WTC11 (cell line): ENCODE data around the gene SINHCAF. TPM values are rescaled to one million over a fixed set of nuclear protein-coding genes. Genes with fewer than 3 reads are reported as not detected.

Experiments
- ATAC-seq: fragments of 200-7000 bp; cut with Tn5 transposase; 2 replicates; pipeline ENCODE4 v1.10.0; 2021; ENCODE audit warnings: mild to moderate bottlenecking, moderate library complexity
- CTCF ChIA-PET: fragments of 300-600 bp; sonication (Branson Sonifier 250); formaldehyde crosslinking; loops from one replicate; lab custom pipeline; 2021; ENCODE audit warnings: antibody characterized with exemption; lab: Charles Lee
- POLR2A ChIA-PET: fragments of 350-600 bp; sonication (Branson Sonifier 250); formaldehyde crosslinking; loops from one replicate; lab custom pipeline; 2021; ENCODE audit warnings: antibody characterized with exemption; lab: Charles Lee
- DNase-seq: peaks from one replicate; pipeline ENCODE4 v3.0.0; 2021; ENCODE audit warnings: low spot score
- H3K27ac Mint-ChIP-seq: 2 replicates; pipeline ENCODE4 v1.8.0; 2021; ENCODE audit warnings: mixed read lengths
- H3K27me3 Mint-ChIP-seq: 2 replicates; pipeline ENCODE4 v1.8.0; 2021; ENCODE audit warnings: low read depth, mild to moderate bottlenecking, moderate library complexity, mixed read lengths
- H3K36me3 Mint-ChIP-seq: 2 replicates; pipeline ENCODE4 v1.8.0; 2021; ENCODE audit warnings: mixed read lengths
- H3K4me1 Mint-ChIP-seq: 2 replicates; pipeline ENCODE4 v1.8.0; 2022; ENCODE audit warnings: mixed read lengths
- H3K4me3 Mint-ChIP-seq: 2 replicates; pipeline ENCODE4 v1.8.0; 2021; ENCODE audit warnings: mild to moderate bottlenecking, moderate library complexity, mixed read lengths
- H3K9me3 Mint-ChIP-seq: 2 replicates; pipeline ENCODE4 v1.8.0; 2021; ENCODE audit warnings: mixed read lengths
- ATF1 ChIP-seq: sonication (generic); formaldehyde crosslinking; IDR thresholded peaks from 2 replicates; pipeline ENCODE4 v1.8.1; 2023; ENCODE audit warnings: mild to moderate bottlenecking, moderate library complexity, missing genetic modification reagents
- CBFB ChIP-seq: sonication (generic); formaldehyde crosslinking; IDR thresholded peaks from 2 replicates; pipeline ENCODE4 v1.8.1; 2022; ENCODE audit warnings: mild to moderate bottlenecking, low read depth, missing genetic modification reagents
- FOXK1 ChIP-seq: sonication (generic); formaldehyde crosslinking; IDR thresholded peaks from 2 replicates; pipeline ENCODE4 v1.8.0; 2022; ENCODE audit warnings: mild to moderate bottlenecking, moderate library complexity, missing genetic modification reagents
- GABPB1 ChIP-seq: sonication (generic); formaldehyde crosslinking; IDR thresholded peaks from 2 replicates; pipeline ENCODE4 v1.8.1; 2023; ENCODE audit warnings: mild to moderate bottlenecking, missing genetic modification reagents
- HMGA2 ChIP-seq: fragments of 250-450 bp; sonication (Bioruptor Pico); IDR thresholded peaks from 2 replicates; pipeline ENCODE4 v1.4.0; 2021; ENCODE audit warnings: mild to moderate bottlenecking, moderate library complexity
- JUN ChIP-seq: sonication (generic); formaldehyde crosslinking; IDR thresholded peaks from 2 replicates; pipeline ENCODE4 v1.8.0; 2023; ENCODE audit warnings: mild to moderate bottlenecking, missing genetic modification reagents
- MYBL2 ChIP-seq: sonication (generic); formaldehyde crosslinking; IDR thresholded peaks from 2 replicates; pipeline ENCODE4 v1.8.1; 2023; ENCODE audit warnings: mild to moderate bottlenecking, moderate library complexity, missing genetic modification reagents
- NR2C2 ChIP-seq: sonication (generic); formaldehyde crosslinking; IDR thresholded peaks from 2 replicates; pipeline ENCODE4 v1.8.0; 2022; ENCODE audit warnings: mild to moderate bottlenecking, missing genetic modification reagents
- OVOL2 ChIP-seq: fragments of 250-450 bp; sonication (Bioruptor Pico); IDR thresholded peaks from 2 replicates; pipeline ENCODE4 v1.9.0; 2021; ENCODE audit warnings: mild to moderate bottlenecking, borderline replicate concordance
- ZNF138 ChIP-seq: sonication (generic); formaldehyde crosslinking; conservative IDR thresholded peaks from 2 replicates; pipeline ENCODE4 v1.8.1; 2022; ENCODE audit warnings: mild to moderate bottlenecking, moderate library complexity, missing genetic modification reagents
- ZNF219 ChIP-seq: sonication (generic); formaldehyde crosslinking; IDR thresholded peaks from 2 replicates; pipeline ENCODE4 v1.8.0; 2023; ENCODE audit warnings: missing genetic modification reagents, mild to moderate bottlenecking, borderline replicate concordance
- ZNF263 ChIP-seq: sonication (generic); formaldehyde crosslinking; IDR thresholded peaks from 2 replicates; pipeline ENCODE4 v1.8.1; 2022; ENCODE audit warnings: low read depth, mild to moderate bottlenecking, moderate library complexity, missing genetic modification reagents
- ZNF396 ChIP-seq: fragments of 250-450 bp; sonication (Bioruptor Pico); IDR thresholded peaks from 2 replicates; pipeline ENCODE4 v1.8.0; 2021; ENCODE audit warnings: mild to moderate bottlenecking, moderate library complexity, borderline replicate concordance
- ZNF416 ChIP-seq: fragments of 250-450 bp; sonication (Bioruptor Pico); IDR thresholded peaks from 2 replicates; pipeline ENCODE4 v1.9.0; 2021; ENCODE audit warnings: mild to moderate bottlenecking, inconsistent platforms
- ZNF423 ChIP-seq: fragments of 250-450 bp; sonication (Bioruptor Pico); IDR thresholded peaks from 2 replicates; pipeline ENCODE4 v2.1.2; 2022; ENCODE audit warnings: mild to moderate bottlenecking, moderate library complexity
- total RNA-seq: library from RNA; stranded (reverse); gene quantifications from 3 replicates; pipeline ENCODE4 v1.2.3, GENCODE V29; 2021
- TF ChIP-seq, protein P1 (sequence below): sonication (generic); formaldehyde crosslinking; IDR thresholded peaks from 2 replicates; pipeline ENCODE4 v1.8.0; 2023; ENCODE audit warnings: missing genetic modification reagents
- TF ChIP-seq, protein P2 (sequence below): fragments of 250-450 bp; sonication (Bioruptor Pico); IDR thresholded peaks from 2 replicates; pipeline ENCODE4 v1.9.0; 2021; ENCODE audit warnings: moderate library complexity, mild to moderate bottlenecking, inconsistent platforms, borderline replicate concordance
- TF ChIP-seq, protein P3 (sequence below): sonication (generic); formaldehyde crosslinking; conservative IDR thresholded peaks from 2 replicates; pipeline ENCODE4 v1.8.1; 2023; ENCODE audit warnings: mild to moderate bottlenecking, low read depth, missing genetic modification reagents, moderate library complexity
- TF ChIP-seq, protein P4 (sequence below): sonication (generic); formaldehyde crosslinking; IDR thresholded peaks from 2 replicates; pipeline ENCODE4 v1.8.0; 2023; ENCODE audit warnings: missing genetic modification reagents, mild to moderate bottlenecking, borderline replicate concordance

Gene SINHCAF
- total RNA-seq, 1 experiment from 2014 or later: 407 TPM

- no peaks in the 10 kb centered on the region for H3K36me3 Mint-ChIP-seq
- peaks cover 14% of the 10 kb centered on the region for H3K4me1 Mint-ChIP-seq
- POLR2A ChIA-PET: no interaction called here
- TF ChIP-seq, protein P1, sequence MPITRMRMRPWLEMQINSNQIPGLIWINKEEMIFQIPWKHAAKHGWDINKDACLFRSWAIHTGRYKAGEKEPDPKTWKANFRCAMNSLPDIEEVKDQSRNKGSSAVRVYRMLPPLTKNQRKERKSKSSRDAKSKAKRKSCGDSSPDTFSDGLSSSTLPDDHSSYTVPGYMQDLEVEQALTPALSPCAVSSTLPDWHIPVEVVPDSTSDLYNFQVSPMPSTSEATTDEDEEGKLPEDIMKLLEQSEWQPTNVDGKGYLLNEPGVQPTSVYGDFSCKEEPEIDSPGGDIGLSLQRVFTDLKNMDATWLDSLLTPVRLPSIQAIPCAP (CRISPR knock-in tag): no peak
- TF ChIP-seq ZNF219 (CRISPR knock-in tag): no peak
- TF ChIP-seq ZNF416 (CRISPR knock-in tag): no peak
- TF ChIP-seq FOXK1: no peak
- no peak for TF ChIP-seq ATF1 (CRISPR knock-in tag)
- TF ChIP-seq, protein P2, sequence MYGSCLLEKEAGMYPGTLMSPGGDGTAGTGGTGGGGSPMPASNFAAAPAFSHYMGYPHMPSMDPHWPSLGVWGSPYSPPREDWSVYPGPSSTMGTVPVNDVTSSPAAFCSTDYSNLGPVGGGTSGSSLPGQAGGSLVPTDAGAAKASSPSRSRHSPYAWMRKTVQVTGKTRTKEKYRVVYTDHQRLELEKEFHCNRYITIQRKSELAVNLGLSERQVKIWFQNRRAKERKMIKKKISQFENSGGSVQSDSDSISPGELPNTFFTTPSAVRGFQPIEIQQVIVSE (CRISPR knock-in tag): no peak
- no peak for TF ChIP-seq JUN (CRISPR knock-in tag)
- TF ChIP-seq NR2C2 (CRISPR knock-in tag): no peak
- TF ChIP-seq ZNF263 (CRISPR knock-in tag): no peak
- no peak for TF ChIP-seq ZNF423 (CRISPR knock-in tag)
- no peak for TF ChIP-seq OVOL2 (CRISPR knock-in tag)
- no peak for TF ChIP-seq ZNF138 (CRISPR knock-in tag)
- TF ChIP-seq, protein P3, sequence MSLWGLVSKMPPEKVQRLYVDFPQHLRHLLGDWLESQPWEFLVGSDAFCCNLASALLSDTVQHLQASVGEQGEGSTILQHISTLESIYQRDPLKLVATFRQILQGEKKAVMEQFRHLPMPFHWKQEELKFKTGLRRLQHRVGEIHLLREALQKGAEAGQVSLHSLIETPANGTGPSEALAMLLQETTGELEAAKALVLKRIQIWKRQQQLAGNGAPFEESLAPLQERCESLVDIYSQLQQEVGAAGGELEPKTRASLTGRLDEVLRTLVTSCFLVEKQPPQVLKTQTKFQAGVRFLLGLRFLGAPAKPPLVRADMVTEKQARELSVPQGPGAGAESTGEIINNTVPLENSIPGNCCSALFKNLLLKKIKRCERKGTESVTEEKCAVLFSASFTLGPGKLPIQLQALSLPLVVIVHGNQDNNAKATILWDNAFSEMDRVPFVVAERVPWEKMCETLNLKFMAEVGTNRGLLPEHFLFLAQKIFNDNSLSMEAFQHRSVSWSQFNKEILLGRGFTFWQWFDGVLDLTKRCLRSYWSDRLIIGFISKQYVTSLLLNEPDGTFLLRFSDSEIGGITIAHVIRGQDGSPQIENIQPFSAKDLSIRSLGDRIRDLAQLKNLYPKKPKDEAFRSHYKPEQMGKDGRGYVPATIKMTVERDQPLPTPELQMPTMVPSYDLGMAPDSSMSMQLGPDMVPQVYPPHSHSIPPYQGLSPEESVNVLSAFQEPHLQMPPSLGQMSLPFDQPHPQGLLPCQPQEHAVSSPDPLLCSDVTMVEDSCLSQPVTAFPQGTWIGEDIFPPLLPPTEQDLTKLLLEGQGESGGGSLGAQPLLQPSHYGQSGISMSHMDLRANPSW (CRISPR knock-in tag): no peak
- no peak for TF ChIP-seq ZNF396
- no peak for TF ChIP-seq MYBL2 (CRISPR knock-in tag)
- TF ChIP-seq GABPB1: no peak
- TF ChIP-seq, protein P4, sequence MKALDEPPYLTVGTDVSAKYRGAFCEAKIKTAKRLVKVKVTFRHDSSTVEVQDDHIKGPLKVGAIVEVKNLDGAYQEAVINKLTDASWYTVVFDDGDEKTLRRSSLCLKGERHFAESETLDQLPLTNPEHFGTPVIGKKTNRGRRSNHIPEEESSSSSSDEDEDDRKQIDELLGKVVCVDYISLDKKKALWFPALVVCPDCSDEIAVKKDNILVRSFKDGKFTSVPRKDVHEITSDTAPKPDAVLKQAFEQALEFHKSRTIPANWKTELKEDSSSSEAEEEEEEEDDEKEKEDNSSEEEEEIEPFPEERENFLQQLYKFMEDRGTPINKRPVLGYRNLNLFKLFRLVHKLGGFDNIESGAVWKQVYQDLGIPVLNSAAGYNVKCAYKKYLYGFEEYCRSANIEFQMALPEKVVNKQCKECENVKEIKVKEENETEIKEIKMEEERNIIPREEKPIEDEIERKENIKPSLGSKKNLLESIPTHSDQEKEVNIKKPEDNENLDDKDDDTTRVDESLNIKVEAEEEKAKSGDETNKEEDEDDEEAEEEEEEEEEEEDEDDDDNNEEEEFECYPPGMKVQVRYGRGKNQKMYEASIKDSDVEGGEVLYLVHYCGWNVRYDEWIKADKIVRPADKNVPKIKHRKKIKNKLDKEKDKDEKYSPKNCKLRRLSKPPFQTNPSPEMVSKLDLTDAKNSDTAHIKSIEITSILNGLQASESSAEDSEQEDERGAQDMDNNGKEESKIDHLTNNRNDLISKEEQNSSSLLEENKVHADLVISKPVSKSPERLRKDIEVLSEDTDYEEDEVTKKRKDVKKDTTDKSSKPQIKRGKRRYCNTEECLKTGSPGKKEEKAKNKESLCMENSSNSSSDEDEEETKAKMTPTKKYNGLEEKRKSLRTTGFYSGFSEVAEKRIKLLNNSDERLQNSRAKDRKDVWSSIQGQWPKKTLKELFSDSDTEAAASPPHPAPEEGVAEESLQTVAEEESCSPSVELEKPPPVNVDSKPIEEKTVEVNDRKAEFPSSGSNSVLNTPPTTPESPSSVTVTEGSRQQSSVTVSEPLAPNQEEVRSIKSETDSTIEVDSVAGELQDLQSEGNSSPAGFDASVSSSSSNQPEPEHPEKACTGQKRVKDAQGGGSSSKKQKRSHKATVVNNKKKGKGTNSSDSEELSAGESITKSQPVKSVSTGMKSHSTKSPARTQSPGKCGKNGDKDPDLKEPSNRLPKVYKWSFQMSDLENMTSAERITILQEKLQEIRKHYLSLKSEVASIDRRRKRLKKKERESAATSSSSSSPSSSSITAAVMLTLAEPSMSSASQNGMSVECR (CRISPR knock-in tag): no peak
- no peaks in the 10 kb centered on the region for H3K27me3 Mint-ChIP-seq
- CTCF ChIA-PET: interaction anchor here (1.0 to 8.0 kb wide), 2 partner anchors 10 to 22 kb away, joined by 5 to 119 read pairs; no protein-coding TSS in a partner anchor
- no peak for ATAC-seq
- no peaks in the 10 kb centered on the region for H3K9me3 Mint-ChIP-seq
- no peak for DNase-seq
- H3K27ac Mint-ChIP-seq: no peak overlapping the region
- no peak overlapping the region for H3K4me3 Mint-ChIP-seq
These were observed 76.6 kb downstream of the SINHCAF start for GRCh38 chr12:31249356-31249755.

DNA sequence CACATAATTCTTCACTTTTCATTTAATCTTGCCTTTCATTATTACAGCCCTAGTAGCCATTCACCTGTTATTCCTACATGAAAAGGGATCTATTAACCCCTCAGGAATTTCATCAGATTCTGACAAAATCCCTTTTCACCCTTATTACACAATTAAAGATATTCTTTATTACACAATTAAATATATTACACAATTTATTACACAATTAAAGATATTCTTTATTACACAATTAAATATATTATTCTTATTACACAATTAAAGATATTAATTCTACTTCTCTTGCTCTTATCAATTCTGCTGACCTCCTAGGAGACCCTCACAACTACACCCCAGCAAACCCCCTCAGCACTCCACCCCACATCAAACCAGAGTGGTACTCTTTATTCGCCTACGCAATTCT is 77.1 kb downstream of the SINHCAF start:
- Mint-ChIP-seq H3K9me3 (no peaks in the 10 kb centered on the region), H3K4me1 (peaks cover 14% of the 10 kb centered on the region), H3K27me3 (no peaks in the 10 kb centered on the region), H3K36me3 (no peaks in the 10 kb centered on the region), H3K4me3 (no peak overlapping the region), H3K27ac (no peak overlapping the region)
- CTCF ChIA-PET: interaction anchor here (8.0 kb wide), 1 partner anchor 23 kb away, joined by 119 read pairs; no protein-coding TSS in a partner anchor
- no peak for ATAC-seq
- TF ChIP-seq HMGA2 (CRISPR knock-in tag) (peak; percentile 77), CBFB (no peak)
- DNase-seq: no peak
- POLR2A ChIA-PET: no interaction called here
